HG02610 (cell line): Measurements from ENCODE around the gene THAP8.
A peak's percentile ranks its signal among the peaks of the same experiment; 100 is the strongest.
"Not testable (repeated sequence)": the region's sequence is repeated elsewhere in the genome, so short reads cannot be mapped to it uniquely, and the experiment has no call there.

Source experiments
- ATAC-seq: cut with Tn5 transposase; IDR thresholded peaks from one replicate; pipeline ENCODE4 v1.9.1; 2021; ENCODE audit warnings: mild to moderate bottlenecking, moderate library complexity; ENCODE audit not compliant: unreplicated experiment

The THAP8 gene

DNA sequence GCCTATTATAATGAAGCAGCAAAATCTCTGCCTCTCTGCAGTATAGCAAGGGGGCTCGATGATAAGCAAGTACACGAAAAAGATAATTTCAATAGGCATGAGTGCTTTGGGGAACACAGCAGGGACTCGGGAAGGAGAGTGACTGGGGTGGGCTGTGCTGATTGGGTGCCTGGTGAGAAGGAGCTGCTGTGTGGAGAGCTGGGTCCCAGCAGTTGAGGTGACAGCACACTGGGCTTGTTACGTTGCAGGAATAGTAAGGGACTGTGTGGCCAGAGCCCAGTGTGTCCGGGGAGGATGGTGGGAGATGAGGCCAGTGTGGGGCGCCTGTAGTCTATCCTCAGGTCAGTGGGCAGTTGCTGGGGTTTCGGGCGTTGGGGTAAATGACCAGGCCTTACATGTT, 18.0 kb upstream of the THAP8 start:
- no peak for ATAC-seq

- ATAC-seq = not testable (repeated sequence)
These were observed 14.9 kb upstream of the THAP8 start for GRCh38 chr19:36068810-36069499.

GRCh38 chr19:36067681-36068080, 13.6 kb upstream of the THAP8 start:
- no peak for ATAC-seq

DNA sequence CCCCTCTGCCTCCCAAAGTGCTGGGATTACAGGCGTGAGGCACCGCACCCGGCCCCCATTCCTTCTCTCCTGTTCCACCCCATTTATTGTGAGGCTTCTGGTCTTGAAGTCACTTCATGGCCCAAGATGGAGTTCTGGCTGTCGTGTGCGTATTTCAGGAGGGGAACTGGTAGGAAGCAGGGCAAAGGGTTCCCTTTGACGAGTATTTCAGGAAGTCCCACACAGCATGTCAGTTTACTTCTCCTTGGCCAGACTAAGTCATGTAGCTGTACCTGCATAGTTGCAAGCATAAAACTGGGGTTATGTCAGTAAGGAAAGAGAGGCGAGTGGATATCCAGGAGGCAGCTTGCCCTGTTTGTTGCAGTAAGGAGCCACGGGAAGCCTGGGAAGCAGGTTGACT, 10.7 kb upstream of the THAP8 start:
- no peak for ATAC-seq

- ATAC-seq = no peak
These were observed 7.3 kb upstream of the THAP8 start for GRCh38 chr19:36061367-36061766.

GRCh38 chr19:36060430-36060829, 6.3 kb upstream of the THAP8 start:
- ATAC-seq = no peak

DNA sequence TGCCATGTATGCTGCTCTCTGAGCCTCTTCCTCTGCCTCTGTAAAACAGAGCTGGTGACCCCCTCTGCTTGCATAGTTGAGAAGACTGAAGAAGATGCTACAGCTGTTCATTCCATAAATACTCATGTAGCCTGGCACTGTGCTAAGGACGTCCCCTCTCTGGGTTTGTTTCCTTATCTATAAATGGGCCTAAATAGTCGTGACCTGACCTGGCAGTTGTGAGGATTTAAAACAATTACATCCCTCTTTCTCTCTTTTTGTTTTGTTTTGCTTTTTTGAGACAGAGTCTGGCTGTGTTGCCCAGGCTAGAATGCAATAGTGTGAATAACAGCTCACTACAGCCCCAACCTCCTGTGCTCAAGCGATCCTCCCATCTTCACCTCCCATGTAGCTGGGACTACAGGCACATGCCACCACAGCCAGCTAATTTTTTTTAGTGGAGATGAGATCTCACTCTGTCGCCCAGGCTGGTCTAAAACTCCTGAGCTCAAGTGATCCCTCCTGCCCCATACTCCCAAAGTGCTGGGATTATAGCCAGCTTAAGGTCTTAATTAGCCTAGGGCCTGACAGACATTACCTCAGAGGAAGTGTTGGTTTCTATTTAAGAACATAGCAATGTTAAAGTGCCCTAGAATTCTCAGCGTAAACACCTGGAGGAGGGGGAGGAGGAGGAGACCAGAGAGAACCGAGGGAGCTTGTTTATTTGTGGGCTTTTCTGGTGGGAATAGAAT, 5.3 kb upstream of the THAP8 start:
- ATAC-seq = no peak

DNA sequence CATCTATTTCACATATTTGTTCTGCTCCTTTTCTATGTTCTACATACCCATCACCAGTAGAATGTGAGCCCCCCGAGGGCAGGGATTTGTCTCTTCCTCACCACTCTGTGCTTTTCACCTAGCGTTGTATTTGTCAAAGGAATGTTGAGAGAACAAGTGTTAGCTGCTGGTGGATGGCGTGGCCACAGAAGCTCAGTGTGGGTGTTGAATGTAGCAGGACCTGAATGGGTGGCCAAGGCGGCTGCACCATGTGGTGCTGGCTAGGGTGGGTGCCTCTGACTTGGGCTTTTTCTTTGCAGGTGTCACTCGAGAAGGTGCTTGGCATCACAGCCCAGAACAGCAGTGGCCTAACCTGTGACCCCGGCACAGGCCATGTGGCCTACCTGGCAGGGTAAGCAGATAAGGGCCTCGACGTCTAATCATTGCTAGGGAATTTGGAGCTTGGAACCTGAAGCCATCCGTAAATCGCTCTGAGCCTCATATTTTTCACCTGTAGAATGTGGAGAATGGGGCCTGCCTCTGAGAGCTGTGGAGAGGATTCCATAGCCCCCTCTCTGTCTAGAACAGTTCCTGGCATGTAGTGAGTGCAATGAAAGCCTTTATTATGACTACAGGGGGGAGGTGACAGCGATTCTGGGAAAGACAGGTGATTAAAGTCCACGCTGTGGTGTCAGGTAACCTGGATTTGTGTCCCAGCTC, 4.5 kb upstream of the THAP8 start:
- ATAC-seq = no peak

DNA sequence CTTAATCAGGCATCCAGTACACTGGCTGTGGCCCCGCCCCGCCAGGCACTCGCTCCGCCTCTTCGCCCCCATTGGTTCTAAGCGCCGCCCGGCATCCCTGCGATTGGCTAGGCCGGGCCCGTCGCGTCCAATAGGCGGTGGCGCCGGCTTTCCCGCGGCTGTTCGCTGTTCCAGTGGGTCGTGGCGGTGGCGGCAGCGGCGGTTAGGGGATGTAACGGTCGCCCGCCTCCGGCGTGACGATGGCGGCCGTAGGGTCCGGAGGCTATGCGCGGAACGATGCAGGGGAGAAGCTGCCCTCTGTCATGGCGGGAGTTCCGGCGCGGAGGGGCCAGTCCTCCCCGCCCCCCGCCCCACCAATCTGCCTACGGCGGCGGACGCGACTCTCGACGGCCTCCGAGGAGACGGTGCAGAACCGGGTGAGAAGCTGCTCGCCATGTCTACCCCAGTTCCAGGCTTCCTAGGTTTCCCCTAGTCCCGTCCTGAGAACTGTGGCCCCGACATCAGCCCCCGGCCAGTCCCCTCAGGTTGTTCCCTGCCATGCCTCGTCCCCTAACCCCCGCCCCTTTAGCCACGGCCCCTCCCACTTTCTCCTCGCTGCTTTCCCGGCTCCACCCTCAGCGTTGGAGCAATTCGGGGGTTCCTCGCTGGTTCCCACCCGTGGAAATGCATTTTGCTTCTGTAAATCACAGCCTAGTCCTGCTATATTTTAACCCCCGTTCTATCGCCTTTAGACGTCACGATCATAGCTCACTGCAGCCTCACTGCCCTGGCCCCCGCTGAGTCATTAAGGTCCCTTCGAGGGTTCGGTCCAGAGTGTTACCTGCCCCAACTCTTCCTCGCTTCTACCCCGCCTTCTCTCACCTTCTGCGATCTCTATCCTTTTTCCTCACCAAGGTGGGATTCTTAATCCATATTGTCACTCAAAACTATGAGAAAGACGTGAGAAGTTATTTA, 925 bp upstream of the THAP8 start, which contains the start of gene WDR62:
TSS of gene WDR62 (plus strand) at position 165 of the 954 bp plus-strand sequence. CDS start at position 240, 75 bp downstream.
- peak; percentile 69 for ATAC-seq

- no peak for ATAC-seq
These were observed 2.4 kb downstream of the THAP8 start for GRCh38 chr19:36051637-36052036.

- no peak for ATAC-seq
These were observed 2.8 kb downstream of the THAP8 start for GRCh38 chr19:36051236-36051635.

- no peak for ATAC-seq
These were observed 4.9 kb downstream of the THAP8 start for GRCh38 chr19:36049080-36049698.

DNA sequence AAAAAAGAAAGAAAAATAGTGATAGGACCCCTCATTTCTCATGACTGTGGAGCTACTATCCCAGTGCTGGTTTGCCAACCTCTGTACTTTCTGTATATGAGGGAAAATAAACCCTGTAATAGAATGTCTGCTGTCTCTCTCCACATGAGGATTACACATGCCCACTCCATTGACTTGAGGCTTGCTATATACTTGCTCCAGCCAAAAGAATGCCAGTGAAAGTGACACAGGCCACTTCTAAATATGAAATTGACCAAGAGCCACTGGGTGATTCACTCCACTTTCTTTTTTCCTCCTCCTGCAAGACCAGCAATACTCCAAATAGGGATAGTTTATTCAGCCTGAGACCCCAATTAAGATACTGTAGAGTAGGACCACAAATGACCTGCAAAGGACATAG, 6.2 kb downstream of the THAP8 start:
- no peak for ATAC-seq

DNA sequence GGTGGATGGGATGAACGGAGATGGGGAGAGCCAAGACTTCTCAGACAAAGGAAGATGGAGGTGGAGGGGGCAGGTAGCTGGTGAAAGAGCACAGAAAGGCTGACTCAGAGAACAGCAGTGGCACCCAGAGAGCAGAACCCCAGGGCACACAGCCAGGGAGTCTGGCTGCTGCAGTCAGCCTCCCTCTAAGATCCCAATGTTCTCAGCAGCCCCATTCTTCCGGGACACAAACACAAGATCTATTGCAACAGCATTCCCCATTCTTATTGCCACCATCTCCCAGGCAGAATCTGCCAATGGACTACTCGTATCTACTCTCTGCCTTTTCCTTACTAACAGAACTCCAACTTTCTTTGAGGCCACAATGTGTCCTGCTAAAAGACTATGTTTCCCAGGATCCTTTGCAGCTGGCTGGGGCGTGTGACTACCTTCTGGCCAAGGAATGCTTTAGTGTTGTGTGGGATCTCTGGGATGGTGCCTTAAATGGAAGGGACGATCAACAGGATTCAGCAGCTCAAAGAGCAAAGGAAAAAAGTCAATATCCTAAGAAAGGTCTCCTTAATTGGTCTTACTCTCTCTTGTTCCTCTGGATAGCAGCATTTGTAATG, 7.5 kb downstream of the THAP8 start:
- ATAC-seq = no peak

DNA sequence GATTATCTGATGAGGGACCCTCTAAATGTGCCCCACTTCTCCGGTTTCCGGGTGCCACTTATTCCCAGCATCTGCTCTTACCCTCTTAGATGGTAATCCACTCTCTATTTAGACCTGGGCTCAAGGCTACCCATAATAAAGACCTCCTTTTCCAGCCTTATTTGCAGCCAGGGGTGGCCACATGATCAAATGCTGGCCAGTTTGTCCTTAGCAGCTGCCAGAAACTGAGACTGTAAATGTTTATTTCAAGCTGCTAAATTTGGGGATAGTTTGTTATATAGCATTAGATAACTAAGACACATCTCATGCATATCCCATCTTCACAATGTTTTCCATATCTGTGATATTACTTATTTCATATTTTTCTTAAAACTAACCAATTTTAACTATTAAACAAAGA, 10.1 kb downstream of the THAP8 start:
- no peak for ATAC-seq

DNA sequence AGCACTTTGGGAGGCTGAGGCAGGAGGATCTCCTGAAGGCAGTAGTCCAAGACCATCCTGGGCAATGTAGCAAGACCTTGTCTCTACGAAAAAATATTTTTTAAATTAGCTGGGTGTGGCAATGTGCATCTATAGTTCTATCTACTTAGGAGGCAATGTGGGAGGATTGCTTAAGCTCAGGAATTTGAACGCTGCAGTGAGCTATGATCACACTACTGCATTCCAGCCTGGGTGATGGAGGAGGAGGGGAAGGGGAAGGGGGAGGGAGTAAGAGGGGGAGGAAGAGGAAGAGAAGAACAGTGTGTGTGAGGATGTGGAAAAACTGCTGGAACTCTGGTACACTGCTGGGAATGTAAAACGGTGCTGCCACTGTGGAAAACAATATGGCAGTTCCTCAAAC, 12.3 kb downstream of the THAP8 start:
- ATAC-seq = no peak

DNA sequence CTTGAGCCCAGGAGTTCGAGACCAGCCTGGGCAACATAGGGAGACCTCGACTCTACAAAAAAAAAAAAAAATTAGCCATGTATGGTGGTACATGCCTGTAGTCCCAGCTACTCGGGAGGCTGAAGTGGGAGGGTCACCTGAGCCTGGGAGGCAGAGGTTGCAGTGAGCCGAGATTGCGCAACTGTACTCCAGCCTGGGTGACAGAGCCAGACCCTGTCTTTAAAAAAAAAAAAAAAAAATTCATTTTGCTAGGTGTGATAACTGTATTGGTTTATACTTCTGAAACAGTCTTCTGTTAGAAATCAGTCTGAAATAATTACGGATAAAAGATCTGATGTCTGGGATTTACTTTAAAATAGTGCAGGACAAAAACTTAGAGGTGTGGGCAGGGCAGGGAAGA, 13.0 kb downstream of the THAP8 start:
- not testable (repeated sequence) for ATAC-seq

DNA sequence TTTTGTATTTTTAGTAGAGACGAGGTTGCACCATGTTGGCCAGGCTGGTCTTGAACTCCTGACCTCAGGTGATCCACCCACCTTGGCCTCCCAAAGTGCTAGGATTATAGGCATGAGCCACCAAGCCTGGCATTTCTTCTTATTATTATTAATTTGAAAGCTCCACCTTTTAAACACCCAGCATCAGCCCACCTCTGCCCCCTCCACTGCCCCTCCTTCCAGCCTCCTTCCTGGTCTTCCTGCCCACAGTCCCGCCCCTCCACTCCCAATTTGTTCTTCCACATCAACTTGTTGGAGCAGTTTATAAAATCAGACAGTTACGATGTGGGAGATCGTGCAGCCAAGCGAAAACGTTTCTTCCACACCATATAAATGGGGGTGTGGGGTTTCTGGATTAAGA, 13.6 kb downstream of the THAP8 start:
- ATAC-seq = no peak

DNA sequence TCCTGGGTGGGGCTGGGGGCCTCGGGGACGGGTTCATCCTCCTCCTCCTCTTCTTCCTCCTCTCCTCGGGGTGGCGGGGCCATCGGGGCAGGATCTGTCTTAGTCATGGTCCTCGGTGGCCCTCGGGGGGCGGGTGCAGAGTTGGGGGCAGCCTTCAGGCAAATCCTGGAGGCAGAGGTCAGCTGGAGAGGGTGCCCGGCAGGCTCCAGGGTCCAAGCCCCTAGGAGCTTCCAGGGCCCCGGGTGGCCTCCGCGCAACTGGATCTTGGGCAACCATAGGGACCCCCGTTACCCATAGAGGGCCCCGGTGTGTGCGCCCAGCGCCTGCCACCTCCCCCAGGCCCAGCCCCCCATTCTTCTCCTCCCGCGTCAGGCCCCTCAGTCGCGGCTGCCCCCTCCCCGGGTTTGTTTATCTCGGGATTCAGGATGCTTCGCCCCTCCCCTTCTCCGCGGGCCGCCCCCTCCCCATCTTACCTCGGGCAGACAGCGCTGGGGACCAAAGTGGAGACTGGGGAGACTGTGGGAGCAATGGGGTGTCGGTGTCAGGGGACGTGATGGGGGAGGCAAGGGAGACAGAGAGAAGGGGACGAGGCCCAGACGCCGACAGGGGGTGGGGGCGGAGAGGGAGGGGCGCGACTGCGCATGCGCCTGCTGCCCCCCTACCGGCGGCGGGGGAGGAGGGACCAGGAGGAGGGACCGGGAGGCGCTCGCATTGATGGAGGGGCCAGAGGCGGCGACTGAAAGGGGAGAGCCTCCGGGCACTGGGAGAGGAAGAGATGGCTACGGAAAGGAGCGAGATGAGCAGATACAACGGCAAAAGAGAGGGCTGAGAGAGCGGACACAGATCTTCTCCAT, 21.6 kb downstream of the THAP8 start, which contains the start of gene CLIP3:
TSS of gene CLIP3 (minus strand) at position 623 of the 854 bp plus-strand sequence. CDS start at position 107, 516 bp downstream.
- no peak for ATAC-seq
